ENCODE results near the gene SOBP.

DNA sequence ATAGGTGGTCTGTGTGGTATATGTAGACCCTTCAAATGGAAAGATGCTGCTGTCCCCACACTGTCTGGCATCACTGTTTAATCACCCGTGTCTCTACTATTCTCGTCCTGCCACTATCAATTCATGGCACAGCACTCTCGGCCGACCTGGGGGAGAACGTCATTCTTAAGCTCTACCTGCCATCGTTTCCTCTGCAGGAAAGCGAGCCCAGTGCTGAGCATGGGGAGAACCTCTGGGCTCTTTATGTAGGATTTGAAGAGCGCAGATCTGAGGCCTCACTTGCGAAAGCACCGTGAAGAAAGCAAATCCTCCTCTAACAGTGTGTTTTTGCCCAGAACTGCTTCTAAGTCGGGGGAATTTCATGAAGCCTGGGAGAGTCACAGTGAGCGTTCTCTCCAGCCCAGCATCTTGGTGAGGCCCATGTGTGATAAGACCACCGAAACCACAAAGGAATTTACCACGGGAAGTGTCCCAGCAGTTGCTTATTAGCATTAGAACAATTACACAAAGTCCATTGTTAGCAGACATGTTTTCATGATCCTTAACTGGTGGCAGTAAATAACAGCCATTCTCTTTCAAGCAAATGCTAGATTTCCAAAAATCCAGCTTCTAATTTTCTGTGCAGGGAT is 209.9 kb downstream of the SOBP start:
- TF ChIP-seq CTCF (conservative IDR thresholded peaks at IDR 0.05; ENCODE audit: low read depth in 2 of 2) (no peak), EZH2 (IDR thresholded peaks at IDR 0.05; ENCODE audit: low read depth, unreplicated experiment) (no peak), EZH2phosphoT487 (IDR thresholded peaks at IDR 0.05; ENCODE audit: unreplicated experiment) (no peak), CREB1 (CRISPR knock-in tag; IDR thresholded peaks at IDR 0.05; ENCODE audit: low read depth) (no peak)
- TF ChIP-seq, protein P1, sequence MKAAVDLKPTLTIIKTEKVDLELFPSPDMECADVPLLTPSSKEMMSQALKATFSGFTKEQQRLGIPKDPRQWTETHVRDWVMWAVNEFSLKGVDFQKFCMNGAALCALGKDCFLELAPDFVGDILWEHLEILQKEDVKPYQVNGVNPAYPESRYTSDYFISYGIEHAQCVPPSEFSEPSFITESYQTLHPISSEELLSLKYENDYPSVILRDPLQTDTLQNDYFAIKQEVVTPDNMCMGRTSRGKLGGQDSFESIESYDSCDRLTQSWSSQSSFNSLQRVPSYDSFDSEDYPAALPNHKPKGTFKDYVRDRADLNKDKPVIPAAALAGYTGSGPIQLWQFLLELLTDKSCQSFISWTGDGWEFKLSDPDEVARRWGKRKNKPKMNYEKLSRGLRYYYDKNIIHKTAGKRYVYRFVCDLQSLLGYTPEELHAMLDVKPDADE (IDR thresholded peaks at IDR 0.05) = no peak
